ENCODE data around the gene ITGB2.

DNA sequence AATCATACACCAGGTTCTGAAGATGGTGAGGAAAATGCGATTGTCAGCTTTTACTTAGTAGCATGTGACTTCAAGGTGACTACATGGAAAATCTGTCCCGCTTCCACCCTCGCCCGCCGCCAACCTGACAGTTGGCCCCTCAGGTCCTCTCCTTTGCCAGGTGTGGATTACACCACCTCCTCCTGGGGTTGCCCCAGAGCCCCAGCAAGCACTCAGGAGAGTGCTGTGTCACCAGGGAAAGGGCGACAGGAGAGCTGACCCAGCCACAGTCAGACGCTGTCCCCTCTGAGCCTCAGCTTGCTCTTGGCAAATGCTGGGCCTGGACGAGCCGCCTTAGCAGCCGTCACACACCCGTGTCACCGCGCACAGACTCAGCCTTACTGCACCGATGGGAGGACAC, 65.1 kb downstream of the ITGB2 start:
- TF ChIP-seq CTCF (IDR thresholded peaks at IDR 0.05) (no peak), POLR2AphosphoS5 (IDR thresholded peaks at IDR 0.05; ENCODE audit: insufficient read depth in 1 of 2, low read depth in 1 of 2) (no peak), POLR2A (IDR thresholded peaks at IDR 0.05) (no peak)
